Activated naive CD8-positive, alpha-beta T cell (primary cell): ENCODE results near the gene HCAR1.
"Not testable (repeated sequence)": the region's sequence is repeated elsewhere in the genome, so short reads cannot be mapped to it uniquely, and the experiment has no call there.

Source experiments
- H3K27ac Mint-ChIP-seq: one replicate; pipeline ENCODE4 v1.8.0; 2021; ENCODE audit warnings: mixed read lengths
- H3K27me3 Mint-ChIP-seq: one replicate; pipeline ENCODE4 v1.8.0; 2021; ENCODE audit warnings: mixed read lengths
- H3K36me3 Mint-ChIP-seq: one replicate; pipeline ENCODE4 v1.8.0; 2021; ENCODE audit warnings: mixed read lengths
- H3K4me1 Mint-ChIP-seq: one replicate; pipeline ENCODE4 v1.8.0; 2021; ENCODE audit warnings: low read depth, mixed read lengths
- H3K4me3 Mint-ChIP-seq: one replicate; pipeline ENCODE4 v1.8.0; 2021; ENCODE audit warnings: mild to moderate bottlenecking, mixed read lengths
- H3K9me3 Mint-ChIP-seq: one replicate; pipeline ENCODE4 v1.8.0; 2021; ENCODE audit warnings: low read depth, mixed read lengths

HCAR1 gene

DNA sequence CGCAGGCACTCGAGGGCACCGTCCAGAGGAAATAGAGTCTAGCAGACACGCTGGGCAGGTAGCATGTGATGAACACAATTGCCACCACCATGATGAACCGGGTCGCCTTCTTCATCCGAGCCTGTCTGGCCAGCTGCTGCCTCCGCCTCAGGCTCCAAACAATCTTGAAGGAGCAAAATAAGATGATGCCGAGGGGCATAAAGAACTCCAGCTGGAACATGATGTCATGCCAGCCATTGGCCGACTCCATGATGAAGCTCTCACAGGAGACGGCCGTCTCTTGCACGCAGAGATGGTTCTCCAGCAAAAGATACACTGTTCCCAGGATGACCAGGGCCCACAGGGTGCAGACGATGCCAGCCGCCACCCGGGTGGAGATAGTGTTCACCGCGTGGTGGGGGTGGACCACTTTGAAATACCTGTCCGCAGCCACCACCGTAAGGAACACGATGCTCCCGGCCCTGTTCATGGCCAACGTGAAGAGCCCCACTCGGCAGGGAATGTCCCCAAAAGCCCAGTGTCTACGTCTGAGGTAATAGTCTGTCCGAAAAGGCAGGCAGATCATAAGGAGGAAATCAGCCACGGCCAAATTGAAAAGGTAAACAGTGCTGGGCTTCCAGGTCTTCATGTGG lies 945 bp downstream of the HCAR1 start:
- no peaks in the 10 kb centered on the region for H3K27me3 Mint-ChIP-seq
- H3K27ac Mint-ChIP-seq: no peak overlapping the region
- H3K4me3 Mint-ChIP-seq: peak overlapping the region; percentile 67
- H3K36me3 Mint-ChIP-seq: no peaks in the 10 kb centered on the region
- peaks cover 55% of the 10 kb centered on the region for H3K4me1 Mint-ChIP-seq
- H3K9me3 Mint-ChIP-seq: no peaks in the 10 kb centered on the region

DNA sequence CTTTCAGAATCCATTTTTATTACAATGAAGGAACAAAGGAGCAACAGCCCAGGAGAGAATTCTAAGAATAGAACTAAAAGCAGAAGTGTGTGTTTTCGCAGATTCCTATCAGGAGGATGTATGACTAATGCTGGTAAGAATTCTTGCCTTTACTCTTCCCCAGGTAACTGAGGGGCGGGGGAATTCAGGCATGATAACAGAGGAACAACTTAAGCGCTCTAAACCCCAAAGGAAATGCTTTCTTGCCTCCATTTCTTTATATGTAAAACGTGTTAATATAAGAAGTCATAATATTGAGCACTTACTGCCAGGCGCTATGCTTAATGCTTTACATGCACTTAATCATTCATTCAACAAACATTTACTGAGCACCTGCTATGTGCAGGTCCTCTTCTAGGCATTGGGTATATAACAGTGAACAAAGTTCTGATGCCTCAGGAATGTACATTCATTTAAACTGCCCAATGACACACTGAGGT lies 4.5 kb downstream of the HCAR1 start:
- peak overlapping the region; percentile 65 for H3K27ac Mint-ChIP-seq
- H3K4me3 Mint-ChIP-seq: peak overlapping the region; percentile 38
- H3K9me3 Mint-ChIP-seq: no peaks in the 10 kb centered on the region
- H3K27me3 Mint-ChIP-seq: no peaks in the 10 kb centered on the region
- H3K4me1 Mint-ChIP-seq: peaks cover 32% of the 10 kb centered on the region
- H3K36me3 Mint-ChIP-seq: no peaks in the 10 kb centered on the region

DNA sequence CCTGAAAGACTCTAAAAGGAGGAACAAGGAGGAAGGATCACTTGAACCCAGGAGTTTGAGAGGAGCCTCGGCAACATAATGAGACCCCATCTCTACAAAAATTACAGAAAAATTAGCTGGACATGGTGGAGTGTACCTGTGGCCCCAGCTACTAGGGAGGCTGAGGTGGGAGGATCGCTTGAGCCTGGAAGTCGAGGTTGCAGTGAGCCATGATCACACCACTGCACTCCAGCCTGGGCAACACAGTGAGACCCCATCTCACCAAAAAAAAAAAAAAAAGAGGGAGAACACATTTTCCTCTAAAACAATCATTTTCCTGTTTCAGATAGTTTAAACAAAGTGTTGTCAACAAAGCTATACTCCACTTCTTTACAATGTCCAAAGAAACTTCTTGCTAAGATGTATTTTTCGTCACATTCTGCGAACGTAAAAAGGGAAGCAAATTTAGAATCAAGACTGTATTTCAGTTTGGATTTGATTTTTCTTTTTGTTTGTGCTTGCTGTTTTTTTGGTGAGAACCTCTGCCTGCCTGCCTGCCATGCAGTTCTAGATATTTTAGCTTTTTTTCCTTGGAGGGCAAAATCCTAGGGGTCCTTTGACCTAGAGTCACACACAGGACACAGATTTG lies 5.1 kb downstream of the HCAR1 start:
- Mint-ChIP-seq H3K36me3 (no peaks in the 10 kb centered on the region), H3K4me1 (peaks cover 31% of the 10 kb centered on the region), H3K27me3 (no peaks in the 10 kb centered on the region), H3K9me3 (no peaks in the 10 kb centered on the region), H3K27ac (peak overlapping the region; percentile 65), H3K4me3 (peak overlapping the region; percentile 38)

DNA sequence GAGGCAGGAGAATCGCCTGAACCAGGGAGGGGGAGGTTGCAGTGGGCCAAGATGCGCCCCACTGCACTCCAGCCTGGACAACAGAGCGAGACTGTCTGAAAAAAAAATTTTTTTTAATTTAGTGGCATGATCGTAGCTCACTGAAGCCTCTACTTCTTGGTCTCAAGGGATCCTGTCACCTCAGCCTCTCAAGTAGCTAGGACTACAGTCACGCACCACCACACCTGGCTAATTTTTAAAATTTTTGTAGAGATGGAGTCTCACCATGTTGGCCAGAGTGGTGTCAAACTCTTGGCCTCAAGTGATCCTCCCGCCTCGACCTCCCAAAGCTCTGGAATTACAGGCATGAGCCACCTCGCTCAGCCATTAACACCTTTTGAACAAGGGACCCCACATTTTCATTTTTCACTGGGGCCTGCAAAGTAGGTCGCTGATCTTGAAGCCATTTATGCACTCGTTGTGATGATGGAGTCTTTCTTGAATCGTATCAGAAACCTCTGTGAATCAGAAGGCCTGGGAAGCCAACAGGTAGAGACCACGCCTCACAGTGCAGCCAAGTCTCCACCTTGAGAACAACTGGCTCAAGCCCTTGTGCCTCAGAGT lies 5.9 kb downstream of the HCAR1 start:
- Mint-ChIP-seq H3K36me3 (no peaks in the 10 kb centered on the region), H3K27me3 (no peaks in the 10 kb centered on the region), H3K4me1 (peaks cover 27% of the 10 kb centered on the region), H3K27ac (no peak overlapping the region), H3K9me3 (no peaks in the 10 kb centered on the region), H3K4me3 (no peak overlapping the region)

DNA sequence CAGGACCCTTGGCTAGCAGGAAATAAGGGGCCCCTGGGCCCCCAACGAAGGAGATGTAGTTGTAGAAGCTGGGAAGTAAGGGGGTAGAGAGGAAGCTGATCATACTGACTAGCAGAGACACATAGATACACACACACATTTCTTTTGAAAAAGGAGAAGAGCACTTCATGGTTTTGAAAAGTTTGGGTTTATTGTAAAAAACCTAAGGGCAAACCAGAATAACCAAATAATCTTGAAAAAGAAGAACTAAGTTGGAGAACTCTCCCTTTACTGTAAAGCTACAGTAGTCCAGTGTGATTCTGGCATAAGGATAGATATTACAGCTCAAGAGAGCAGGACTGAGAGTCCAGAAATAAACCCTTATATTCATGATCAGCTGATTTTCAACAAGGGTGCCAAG lies 8.3 kb downstream of the HCAR1 start:
- no peak overlapping the region for H3K27ac Mint-ChIP-seq
- H3K36me3 Mint-ChIP-seq: no peaks in the 10 kb centered on the region
- H3K9me3 Mint-ChIP-seq: no peaks in the 10 kb centered on the region
- H3K4me3 Mint-ChIP-seq: no peak overlapping the region
- H3K4me1 Mint-ChIP-seq: peaks cover 24% of the 10 kb centered on the region
- no peaks in the 10 kb centered on the region for H3K27me3 Mint-ChIP-seq

DNA sequence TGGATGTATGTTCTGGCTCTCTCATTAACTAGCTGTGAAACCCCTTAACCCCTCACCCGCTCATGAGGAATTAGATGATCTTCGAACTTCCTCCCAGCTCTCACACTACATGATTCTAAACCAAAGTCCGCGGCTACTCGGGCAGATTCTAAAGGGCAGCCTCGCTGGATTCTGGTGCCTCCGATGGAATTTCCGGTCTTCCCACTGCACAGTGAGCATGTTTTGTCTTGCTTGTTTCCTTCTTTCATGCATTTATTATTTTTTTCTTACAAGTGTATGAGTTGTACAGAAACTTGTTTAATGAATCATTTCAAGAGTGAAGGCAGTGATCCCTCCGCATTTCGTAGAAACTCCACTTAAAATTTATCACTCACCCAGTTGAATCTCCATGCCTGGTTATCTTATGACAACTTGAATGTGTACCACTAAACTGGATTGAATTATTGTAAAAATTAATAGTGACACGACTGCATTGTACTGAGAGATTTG lies 9.5 kb downstream of the HCAR1 start:
- Mint-ChIP-seq H3K4me1 (peaks cover 20% of the 10 kb centered on the region), H3K27me3 (no peaks in the 10 kb centered on the region), H3K4me3 (no peak overlapping the region), H3K27ac (peak overlapping the region; percentile 54), H3K36me3 (no peaks in the 10 kb centered on the region), H3K9me3 (no peaks in the 10 kb centered on the region)

DNA sequence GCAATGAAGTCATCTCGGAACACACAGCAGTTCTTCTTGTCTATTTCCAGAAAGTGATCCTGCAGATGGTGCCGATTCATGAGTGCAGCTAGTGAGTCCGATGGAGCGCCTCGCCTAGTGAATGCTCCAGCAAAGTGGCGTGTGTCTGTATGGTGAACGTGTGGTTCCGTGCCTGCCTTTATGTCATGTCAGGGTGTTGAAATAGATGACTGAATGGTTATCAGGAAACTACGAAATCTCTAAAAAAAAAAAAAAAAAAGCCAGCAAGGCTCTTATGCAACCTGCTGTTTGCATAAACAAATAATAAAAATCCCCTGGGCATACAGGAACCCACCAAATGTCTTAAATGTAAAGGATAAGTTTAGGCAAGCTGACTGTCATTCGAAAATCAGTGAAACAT lies 14.0 kb downstream of the HCAR1 start, which contains the start of gene HCAR3:
TSS of gene HCAR3 (minus strand) at position 154 of the 400 bp plus-strand sequence. CDS start at position 80, 74 bp downstream.
- H3K9me3 Mint-ChIP-seq, H3K27ac Mint-ChIP-seq, H3K36me3 Mint-ChIP-seq, H3K4me3 Mint-ChIP-seq, H3K27me3 Mint-ChIP-seq, H3K4me1 Mint-ChIP-seq: not testable (repeated sequence)

DNA sequence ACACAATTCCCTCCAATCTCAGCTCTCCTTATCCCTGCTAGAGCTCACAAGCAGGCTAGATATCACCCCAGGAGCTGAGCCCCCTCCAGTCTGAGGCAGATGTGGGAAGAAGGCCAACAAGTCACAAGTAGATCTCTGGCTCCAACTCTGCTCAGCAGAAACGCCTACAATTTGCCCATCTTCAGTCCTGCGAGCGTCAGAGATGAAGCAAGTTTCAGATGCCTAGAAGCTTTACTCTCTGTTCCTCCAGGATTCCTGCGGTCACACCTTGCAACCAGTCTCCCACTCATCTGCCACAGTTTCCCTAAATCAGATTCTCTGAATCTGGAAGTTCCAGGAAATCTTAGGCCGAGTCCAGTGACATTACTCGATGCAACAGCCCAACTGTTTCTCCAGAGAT lies 15.4 kb downstream of the HCAR1 start:
- not testable (repeated sequence) for H3K4me3 Mint-ChIP-seq, H3K4me1 Mint-ChIP-seq, H3K27ac Mint-ChIP-seq, H3K36me3 Mint-ChIP-seq, H3K9me3 Mint-ChIP-seq, H3K27me3 Mint-ChIP-seq

DNA sequence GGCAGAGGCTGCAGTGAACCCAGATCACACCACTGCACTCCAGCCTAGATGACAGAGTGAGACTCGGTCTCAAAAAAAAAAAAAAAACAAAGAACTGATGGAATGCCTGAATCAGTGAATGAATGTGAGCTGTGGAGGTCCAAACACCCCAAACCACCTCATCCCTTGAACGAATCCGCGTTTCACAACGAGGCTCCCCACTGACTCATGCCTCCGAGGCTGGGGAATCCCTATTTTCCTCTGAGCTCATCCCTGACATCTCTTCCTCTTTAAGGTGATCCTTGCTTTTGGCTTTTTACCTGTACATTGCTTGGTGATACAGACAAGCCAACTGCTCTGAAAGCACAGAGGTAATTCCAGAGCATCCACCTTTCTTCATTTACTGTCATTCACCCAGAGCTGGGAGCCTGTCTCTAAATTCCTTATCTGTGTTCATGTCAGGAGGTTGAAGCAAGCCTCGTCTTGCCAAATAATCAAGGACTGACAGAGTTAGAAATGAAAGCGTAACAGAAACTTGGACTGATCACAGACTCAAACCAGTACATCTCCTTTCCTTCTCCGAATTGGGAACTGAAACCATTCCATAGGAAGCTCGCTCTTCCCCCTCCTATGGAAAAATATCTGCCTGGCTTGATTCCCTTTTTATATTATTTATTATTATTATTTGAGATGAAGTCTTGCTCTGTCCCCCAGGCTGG lies 17.0 kb downstream of the HCAR1 start:
- not testable (repeated sequence) for H3K4me3 Mint-ChIP-seq, H3K4me1 Mint-ChIP-seq, H3K36me3 Mint-ChIP-seq, H3K27me3 Mint-ChIP-seq, H3K9me3 Mint-ChIP-seq, H3K27ac Mint-ChIP-seq

DNA sequence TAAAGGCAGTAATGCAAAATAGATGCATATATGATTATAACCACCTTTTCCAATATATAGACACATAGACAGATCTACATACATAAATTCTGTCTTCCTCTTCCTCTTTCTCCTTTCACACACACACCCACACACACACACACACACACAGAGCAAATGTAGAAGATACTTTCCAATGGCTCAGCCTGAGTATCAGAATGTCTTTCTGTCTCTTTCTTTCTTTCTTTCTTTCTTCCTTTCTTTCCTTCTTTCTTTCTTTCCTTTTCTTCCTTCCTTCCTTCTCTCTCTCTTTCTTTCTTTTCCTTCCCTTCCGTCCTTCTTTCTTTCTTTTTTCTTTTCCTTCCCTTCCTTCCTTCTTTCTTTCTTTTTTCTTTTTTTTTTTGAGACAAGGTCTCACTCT lies 19.4 kb downstream of the HCAR1 start:
- not testable (repeated sequence) for H3K27me3 Mint-ChIP-seq, H3K4me1 Mint-ChIP-seq

DNA sequence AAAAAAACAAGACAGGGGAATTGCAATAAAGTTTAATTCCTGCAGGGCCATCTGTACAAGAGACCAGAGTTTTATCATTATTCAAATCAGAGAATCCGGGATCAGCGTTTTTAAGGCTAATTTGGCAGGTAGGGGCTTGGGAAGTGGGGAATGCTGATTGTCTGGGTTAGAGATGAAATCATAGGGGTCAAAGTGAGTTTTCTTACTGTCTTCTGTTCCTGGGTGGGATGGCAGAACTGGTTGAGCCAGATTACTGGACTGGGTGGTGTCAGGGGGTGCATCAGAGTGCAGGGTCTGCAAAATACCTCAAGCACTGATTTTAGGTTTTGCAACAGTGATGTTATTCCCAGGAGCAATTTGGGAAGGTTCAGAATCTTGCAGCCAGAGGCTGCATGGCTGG lies 20.3 kb downstream of the HCAR1 start:
- not testable (repeated sequence) for H3K27ac Mint-ChIP-seq, H3K36me3 Mint-ChIP-seq, H3K27me3 Mint-ChIP-seq, H3K4me1 Mint-ChIP-seq, H3K4me3 Mint-ChIP-seq, H3K9me3 Mint-ChIP-seq

More for the DNA sequence above, 19.4 kb downstream of the HCAR1 start:
- not testable (repeated sequence) for H3K36me3 Mint-ChIP-seq, H3K9me3 Mint-ChIP-seq, H3K4me3 Mint-ChIP-seq, H3K27ac Mint-ChIP-seq

DNA sequence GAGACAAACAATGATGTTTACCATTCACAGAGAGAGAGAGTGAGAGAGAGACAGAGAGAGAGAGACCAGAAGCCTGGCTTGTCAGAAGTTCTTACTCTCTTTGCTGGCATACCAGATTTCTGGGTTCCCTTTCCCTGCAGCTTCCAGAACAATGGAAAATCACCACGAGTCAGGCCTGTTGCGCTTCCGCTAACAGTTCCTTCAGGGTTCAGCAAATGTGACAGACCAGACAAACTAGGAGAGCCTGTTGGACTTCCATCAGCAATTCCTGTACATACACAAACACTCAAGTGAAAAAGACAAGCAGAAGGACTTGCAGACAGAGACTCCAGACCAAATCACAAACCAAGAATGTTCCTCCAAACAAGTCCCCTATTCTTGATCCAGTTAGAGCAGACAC lies 21.4 kb downstream of the HCAR1 start:
- not testable (repeated sequence) for H3K27ac Mint-ChIP-seq, H3K4me1 Mint-ChIP-seq, H3K27me3 Mint-ChIP-seq, H3K9me3 Mint-ChIP-seq, H3K4me3 Mint-ChIP-seq, H3K36me3 Mint-ChIP-seq

DNA sequence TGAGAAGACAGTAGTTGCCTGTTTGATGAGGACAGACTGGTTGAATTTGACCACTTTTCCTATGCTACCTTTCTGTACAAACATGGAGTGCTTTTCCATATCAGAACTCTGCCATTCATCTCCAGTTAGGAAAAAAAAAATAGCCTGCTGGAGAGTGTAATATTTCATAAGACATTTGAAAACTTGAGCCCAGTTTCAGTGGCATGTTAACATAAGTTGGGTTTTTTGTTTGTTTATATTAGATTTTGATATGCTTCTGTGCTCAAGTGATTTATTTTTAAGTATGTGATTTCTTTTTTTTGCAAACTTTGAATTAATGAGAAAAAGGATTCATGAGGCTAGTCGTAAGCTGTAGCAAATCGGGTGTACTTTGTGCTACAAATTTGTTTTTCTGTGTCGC lies 26.8 kb downstream of the HCAR1 start:
- not testable (repeated sequence) for H3K36me3 Mint-ChIP-seq, H3K4me1 Mint-ChIP-seq, H3K4me3 Mint-ChIP-seq, H3K27ac Mint-ChIP-seq, H3K9me3 Mint-ChIP-seq, H3K27me3 Mint-ChIP-seq

DNA sequence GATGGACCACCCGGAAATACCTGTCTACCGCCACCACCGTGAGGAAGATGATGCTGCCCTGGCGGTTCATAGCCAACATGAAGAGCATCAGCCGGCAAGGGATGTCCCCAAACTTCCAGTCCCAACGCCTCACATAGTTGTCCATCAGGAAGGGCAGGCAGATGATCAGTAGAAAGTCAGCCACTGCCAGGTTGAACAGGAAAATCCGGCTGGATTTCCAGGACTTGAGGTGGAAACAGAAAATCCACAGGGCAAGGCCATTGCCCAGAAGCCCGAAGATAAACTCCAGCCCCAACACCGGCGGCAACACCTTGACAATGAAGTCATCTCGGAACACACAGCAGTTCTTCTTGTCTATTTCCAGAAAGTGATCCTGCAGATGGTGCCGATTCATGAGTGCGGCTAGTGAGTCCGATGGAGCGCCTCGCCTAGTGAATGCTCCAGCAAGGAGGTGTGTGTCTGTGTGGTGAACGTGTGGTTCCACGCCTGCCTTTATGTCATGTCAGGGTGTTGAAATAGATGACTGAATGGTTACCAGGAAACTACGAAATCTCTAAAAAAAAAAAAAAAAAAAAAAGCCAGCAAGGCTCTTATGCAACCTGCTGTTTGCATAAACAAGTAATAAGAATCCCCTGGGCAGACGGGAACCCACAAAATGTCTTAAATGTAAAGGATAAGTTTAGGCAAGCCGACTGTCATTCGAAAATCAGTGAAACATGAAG lies 27.6 kb downstream of the HCAR1 start, which contains the start of gene HCAR2:
TSS of gene HCAR2 (minus strand) at position 468 of the 722 bp plus-strand sequence. CDS start at position 394, 74 bp downstream.
- not testable (repeated sequence) for H3K4me3 Mint-ChIP-seq, H3K27ac Mint-ChIP-seq, H3K36me3 Mint-ChIP-seq, H3K4me1 Mint-ChIP-seq, H3K27me3 Mint-ChIP-seq, H3K9me3 Mint-ChIP-seq

DNA sequence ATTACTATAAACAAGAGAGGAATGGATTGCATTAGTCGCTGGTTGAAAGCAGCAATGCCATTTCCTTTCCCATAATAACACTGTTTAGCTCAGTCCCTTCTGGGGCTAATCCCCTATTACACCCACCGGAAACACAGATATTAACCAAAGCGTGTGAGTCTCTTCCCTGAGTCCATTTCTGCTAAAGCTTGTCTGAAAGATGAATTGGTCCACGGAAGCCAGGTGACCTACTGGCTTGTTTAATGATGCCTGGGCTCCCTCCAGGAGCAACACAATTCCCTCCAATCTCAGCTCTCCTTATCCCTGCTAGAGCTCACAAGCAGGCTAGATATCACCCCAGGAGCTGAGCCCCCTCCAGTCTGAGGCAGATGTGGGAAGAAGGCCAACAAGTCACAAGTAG lies 29.2 kb downstream of the HCAR1 start:
- H3K4me1 Mint-ChIP-seq, H3K4me3 Mint-ChIP-seq, H3K27ac Mint-ChIP-seq, H3K27me3 Mint-ChIP-seq, H3K9me3 Mint-ChIP-seq, H3K36me3 Mint-ChIP-seq: not testable (repeated sequence)
